ENCODE data around the gene SPAG4. TPM values are rescaled to one million over a fixed set of nuclear protein-coding genes. Genes with fewer than 3 reads are reported as not detected.

The SPAG4 gene
- polyA plus RNA-seq, 1 donor (not counting 4 experiments of a cell fraction or from before 2014, with no cell fraction given), result 0.93 TPM

DNA sequence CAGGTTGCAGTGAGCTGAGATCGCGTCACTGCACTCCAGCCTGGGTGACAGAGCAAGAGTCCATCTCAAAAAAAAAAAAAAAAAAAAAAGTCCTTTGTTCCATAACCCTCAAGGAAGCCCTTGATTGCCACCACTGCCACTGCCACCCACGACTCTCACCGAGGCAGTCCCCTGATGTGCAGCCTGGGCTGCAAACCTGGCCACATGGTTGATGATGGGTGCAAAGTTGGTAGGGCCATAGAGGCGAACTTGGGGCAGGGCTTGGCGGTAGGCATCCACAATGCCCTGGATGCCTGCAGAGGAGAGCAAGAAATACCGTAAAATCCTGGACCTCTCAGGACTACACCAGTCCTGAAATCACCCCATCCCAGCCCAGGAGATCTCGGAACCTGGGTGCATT is 11.5 kb downstream of the SPAG4 start:
- H3K9me3 ChIP-seq (ENCODE audit: control insufficient read depth, low read depth, low read length), result no peaks in the 10 kb centered on the region
- no peak for TF ChIP-seq EZH2 (IDR thresholded peaks at IDR 0.05; ENCODE audit: low read length)
- TF ChIP-seq, protein P1, sequence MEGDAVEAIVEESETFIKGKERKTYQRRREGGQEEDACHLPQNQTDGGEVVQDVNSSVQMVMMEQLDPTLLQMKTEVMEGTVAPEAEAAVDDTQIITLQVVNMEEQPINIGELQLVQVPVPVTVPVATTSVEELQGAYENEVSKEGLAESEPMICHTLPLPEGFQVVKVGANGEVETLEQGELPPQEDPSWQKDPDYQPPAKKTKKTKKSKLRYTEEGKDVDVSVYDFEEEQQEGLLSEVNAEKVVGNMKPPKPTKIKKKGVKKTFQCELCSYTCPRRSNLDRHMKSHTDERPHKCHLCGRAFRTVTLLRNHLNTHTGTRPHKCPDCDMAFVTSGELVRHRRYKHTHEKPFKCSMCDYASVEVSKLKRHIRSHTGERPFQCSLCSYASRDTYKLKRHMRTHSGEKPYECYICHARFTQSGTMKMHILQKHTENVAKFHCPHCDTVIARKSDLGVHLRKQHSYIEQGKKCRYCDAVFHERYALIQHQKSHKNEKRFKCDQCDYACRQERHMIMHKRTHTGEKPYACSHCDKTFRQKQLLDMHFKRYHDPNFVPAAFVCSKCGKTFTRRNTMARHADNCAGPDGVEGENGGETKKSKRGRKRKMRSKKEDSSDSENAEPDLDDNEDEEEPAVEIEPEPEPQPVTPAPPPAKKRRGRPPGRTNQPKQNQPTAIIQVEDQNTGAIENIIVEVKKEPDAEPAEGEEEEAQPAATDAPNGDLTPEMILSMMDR (optimal IDR thresholded peaks at IDR 0.05 in 1 of 3, IDR thresholded peaks at IDR 0.05 in 1 of 3, conservative IDR thresholded peaks at IDR 0.05 in 1 of 3; ENCODE audit: extremely low read depth in 1 of 3, insufficient read depth in 2 of 3, low read length in 3 of 3), result no peak
- H3K36me3 ChIP-seq (ENCODE audit: control insufficient read depth in 2 of 2, extremely low read depth in 1 of 2, insufficient read depth in 2 of 2, low read length in 2 of 2), result peaks cover 30 to 36% of the 10 kb centered on the region in 2 experiments
- no peaks in the 10 kb centered on the region for H3K27me3 ChIP-seq (ENCODE audit: control insufficient read depth, extremely low read depth, insufficient read depth, low read length)
- H3K27ac ChIP-seq (ENCODE audit: control insufficient read depth, insufficient read depth, low read length), result no peak overlapping the region
- H2AFZ ChIP-seq (ENCODE audit: control insufficient read depth, low read length), result no peak overlapping the region
- H3K9ac ChIP-seq (ENCODE audit: control insufficient read depth, extremely low read depth, insufficient read depth, low read length), result no peak overlapping the region
- H3K4me2 ChIP-seq (ENCODE audit: control insufficient read depth, extremely low read depth, insufficient read depth, low read depth, low read length), result no peak overlapping the region
- H3K4me1 ChIP-seq (ENCODE audit: control insufficient read depth, extremely low read depth, insufficient read depth, low read length), result peaks cover 9% of the 10 kb centered on the region
- FAIRE-seq, result no peak
- H3K4me3 ChIP-seq (ENCODE audit: control insufficient read depth in 2 of 3, extremely low read depth in 1 of 3, insufficient read depth in 2 of 3, low read depth in 1 of 3, low read length in 3 of 3), result no peak overlapping the region
- no peaks in the 10 kb centered on the region for H3K79me2 ChIP-seq (ENCODE audit: control insufficient read depth, insufficient read depth, low read length)
- no peaks in the 10 kb centered on the region for H4K20me1 ChIP-seq (ENCODE audit: control insufficient read depth, extremely low read depth, insufficient read depth, low read length)
- dilution Hi-C loops (cut with MboI; ENCODE audit: extremely low pct_ligation_motif_present, low sequenced_read_pairs), result no loop called here
- no peaks in the 10 kb centered on the region for H3K9me1 ChIP-seq (ENCODE audit: control insufficient read depth, extremely low read depth, insufficient read depth, low read length)
- no peak for DNase-seq (ENCODE audit: low read depth, low spot score)

DNA sequence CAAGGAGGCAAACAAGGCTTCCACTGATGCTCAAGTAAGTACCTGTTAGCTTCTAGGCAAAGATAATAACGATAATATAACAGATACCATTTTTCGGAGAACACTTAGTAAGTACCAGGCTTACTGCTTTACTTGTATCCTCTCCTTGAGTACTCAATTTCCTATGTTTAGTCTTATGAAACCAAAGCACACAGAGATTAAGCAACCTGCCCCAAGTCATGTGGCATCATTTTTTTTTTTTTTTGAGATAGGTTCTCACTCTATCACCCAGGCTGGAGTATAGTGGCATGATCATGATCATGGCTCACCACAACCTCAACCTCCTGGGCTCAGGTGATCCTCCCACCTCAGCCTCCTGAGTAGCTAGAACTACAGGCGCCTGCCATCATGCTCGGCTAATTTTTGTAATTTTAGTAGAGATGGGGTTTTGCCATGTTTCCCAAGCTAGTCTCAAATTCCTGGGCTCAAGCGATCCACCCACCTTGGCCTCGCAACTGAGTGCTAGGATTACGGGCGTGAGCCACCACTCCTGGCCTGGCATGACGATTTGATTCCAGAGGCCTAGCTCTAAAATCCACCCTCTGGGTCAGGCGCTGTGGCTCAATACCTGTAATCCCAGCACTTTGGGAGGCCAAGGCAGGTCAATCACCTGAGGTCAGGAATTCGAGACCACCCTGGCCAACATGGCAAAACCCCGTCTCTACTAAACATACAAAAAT is 14.0 kb downstream of the SPAG4 start:
- H3K4me1 ChIP-seq (ENCODE audit: control insufficient read depth, extremely low read depth, insufficient read depth, low read length), result peaks cover 9% of the 10 kb centered on the region
- H4K20me1 ChIP-seq (ENCODE audit: control insufficient read depth, extremely low read depth, insufficient read depth, low read length), result peaks cover 2% of the 10 kb centered on the region
- H3K27ac ChIP-seq (ENCODE audit: control insufficient read depth, insufficient read depth, low read length), result no peak overlapping the region
- no peak overlapping the region for H3K4me3 ChIP-seq (ENCODE audit: control insufficient read depth in 2 of 3, extremely low read depth in 1 of 3, insufficient read depth in 2 of 3, low read depth in 1 of 3, low read length in 3 of 3)
- FAIRE-seq (no peak), DNase-seq (ENCODE audit: low read depth, low spot score) (no peak)
- H3K9me1 ChIP-seq (ENCODE audit: control insufficient read depth, extremely low read depth, insufficient read depth, low read length), result no peaks in the 10 kb centered on the region
- H3K79me2 ChIP-seq (ENCODE audit: control insufficient read depth, insufficient read depth, low read length), result no peaks in the 10 kb centered on the region
- H3K9me3 ChIP-seq (ENCODE audit: control insufficient read depth, low read depth, low read length), result no peaks in the 10 kb centered on the region
- no peaks in the 10 kb centered on the region for H3K27me3 ChIP-seq (ENCODE audit: control insufficient read depth, extremely low read depth, insufficient read depth, low read length)
- H3K36me3 ChIP-seq (ENCODE audit: control insufficient read depth in 2 of 2, extremely low read depth in 1 of 2, insufficient read depth in 2 of 2, low read length in 2 of 2), result peaks cover 33 to 42% of the 10 kb centered on the region in 2 experiments
- H2AFZ ChIP-seq (ENCODE audit: control insufficient read depth, low read length), result no peak overlapping the region
- no peak overlapping the region for H3K9ac ChIP-seq (ENCODE audit: control insufficient read depth, extremely low read depth, insufficient read depth, low read length)
- dilution Hi-C loops (cut with MboI; ENCODE audit: extremely low pct_ligation_motif_present, low sequenced_read_pairs), result no loop called here
- TF ChIP-seq, protein P1 (optimal IDR thresholded peaks at IDR 0.05 in 1 of 3, IDR thresholded peaks at IDR 0.05 in 1 of 3, conservative IDR thresholded peaks at IDR 0.05 in 1 of 3; ENCODE audit: extremely low read depth in 1 of 3, insufficient read depth in 2 of 3, low read length in 3 of 3), result no peak
- no peak for TF ChIP-seq EZH2 (IDR thresholded peaks at IDR 0.05; ENCODE audit: low read length)
- no peak overlapping the region for H3K4me2 ChIP-seq (ENCODE audit: control insufficient read depth, extremely low read depth, insufficient read depth, low read depth, low read length)
